ELR (cell line): ENCODE results near the gene SLPI.
A peak's percentile ranks its signal among the peaks of the same experiment; 100 is the strongest.

Experiments used
- DNase-seq: peaks from one replicate; pipeline ENCODE4 v3.0.0-alpha.2; 2015; ENCODE audit warnings: low read depth

Gene SLPI

DNA sequence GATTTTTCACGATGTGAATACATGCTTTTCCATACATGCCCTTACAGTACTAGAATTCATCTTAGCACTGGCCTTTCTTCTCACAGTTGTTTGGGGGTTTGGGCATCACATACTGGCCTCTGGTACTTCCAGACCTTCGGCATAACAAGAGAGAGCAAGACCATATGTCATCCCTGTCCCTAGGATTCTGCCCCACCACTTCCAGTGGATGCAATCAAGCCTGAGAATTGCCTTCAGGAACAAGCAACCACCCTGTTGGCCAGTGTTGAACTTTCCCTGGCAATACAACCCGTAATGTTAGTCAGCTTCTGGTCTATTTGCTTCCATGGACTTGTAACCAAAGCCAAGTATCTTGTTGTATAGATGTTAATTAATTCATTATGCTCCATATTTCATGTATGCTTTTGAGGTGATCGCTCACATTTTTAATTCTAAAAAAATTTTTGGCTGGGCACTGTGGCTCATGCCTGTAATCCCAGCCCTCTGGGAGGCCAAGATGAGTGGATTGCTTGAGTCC, 15.4 kb upstream of the SLPI start:
- DNase-seq = no peak

DNA sequence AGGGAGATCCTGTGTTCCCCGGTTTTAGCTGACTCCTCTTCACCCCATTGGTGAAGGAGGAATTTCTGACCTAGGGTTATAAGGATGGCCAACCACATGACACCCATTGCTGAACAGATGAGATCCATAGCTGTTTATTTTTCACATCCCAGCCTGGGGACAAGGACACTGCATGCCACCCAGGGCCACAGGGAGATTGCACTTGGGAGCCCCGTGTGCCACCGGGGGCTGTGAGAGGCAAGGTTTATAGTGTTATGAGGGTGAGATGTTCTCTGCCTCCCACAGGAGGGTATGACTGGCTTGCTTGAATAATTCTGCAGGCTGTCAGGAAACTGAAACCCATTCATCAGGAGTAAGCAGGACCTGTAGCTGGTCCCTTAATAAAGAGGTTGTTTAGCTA, 14.7 kb upstream of the SLPI start:
- no peak for DNase-seq

DNA sequence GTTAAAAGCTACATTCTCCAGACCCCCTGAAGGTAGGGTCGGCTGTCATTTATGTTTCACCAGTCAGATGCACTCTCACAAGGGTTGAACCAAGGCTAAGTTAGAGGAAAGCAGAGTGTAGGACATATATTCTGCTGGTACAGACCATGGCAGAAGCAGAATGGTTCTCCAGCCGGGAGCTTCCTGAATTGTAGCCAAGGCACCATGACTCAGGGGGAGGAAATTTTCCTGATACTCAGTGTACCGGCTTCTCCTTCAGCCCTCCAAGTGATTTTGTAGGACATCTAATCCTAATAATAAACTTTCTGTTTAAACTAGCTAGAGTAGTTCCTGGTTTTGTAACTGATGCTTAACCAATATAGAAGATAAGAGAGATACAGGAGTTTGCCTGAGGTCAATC, 14.2 kb upstream of the SLPI start:
- DNase-seq = no peak

DNA sequence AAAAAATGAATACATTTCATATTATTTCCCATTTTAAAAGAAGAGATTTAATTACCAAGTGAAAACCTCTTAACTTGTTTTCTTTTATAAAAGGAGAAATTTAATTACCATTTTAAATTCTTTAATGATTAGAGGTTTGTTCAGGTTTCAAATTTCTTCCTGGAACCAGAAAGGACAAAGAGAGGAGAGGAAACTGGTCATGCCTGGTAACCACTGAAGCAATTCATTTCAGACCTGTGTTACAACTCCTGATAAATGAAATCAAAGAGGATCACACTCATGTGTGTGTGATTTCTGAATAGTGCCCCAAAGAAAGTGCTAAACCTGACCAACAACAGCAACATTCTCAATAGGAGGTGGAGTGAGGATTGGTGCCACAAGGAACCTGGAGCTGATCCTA, 12.6 kb upstream of the SLPI start:
- DNase-seq = no peak

DNA sequence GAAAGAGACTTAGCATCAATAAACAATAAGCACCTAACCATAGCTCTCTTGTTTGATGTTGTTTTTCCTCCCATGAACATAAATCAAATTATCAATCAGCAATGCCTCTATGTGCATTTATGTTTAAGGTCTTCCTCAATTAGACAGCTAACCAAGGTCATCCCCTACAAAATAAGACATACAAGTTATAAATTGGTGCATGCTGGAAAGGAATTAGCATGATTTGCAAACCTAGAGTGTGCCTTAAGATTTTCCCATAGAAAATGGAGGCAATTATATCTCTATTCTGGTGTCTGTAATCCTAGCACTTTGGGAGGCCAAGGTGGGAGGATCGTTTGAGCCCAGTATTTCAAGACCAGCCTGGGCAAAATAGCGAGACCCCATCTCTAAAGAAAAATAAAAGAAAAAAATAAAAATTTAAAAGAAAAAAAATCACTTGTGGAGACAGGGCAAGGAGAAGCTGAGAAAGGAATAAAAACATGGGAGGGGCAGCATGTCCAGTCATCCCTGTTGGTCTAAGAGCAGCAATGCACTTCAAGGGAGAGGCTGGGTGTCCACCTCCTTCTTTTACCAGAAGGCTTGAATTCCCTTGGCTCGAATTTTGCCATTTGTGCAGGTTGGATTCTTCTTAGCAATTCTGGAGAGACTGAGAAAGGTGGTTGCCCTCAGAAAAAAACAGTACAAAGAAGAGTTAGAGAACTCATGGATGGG, 9.3 kb upstream of the SLPI start:
- no peak for DNase-seq

DNA sequence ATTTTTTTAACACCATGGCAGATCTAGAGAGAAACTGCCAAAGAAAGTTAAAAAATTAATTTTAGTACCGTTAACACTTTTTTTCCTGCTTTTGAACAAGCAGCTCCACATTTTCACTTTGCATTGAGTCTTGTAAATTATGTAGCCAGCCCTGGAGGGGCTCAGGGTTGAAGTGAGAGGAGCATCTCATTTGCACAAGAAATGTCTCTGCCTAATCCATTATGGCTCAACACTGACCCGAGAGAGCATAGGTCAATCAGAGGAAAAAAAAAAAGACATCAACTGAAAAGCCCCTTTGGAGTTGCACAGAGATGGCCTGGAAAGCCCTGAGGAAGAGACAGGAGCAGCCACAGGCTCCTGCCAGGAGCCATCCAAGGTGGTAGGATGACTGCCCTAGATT, 4.3 kb upstream of the SLPI start:
- no peak for DNase-seq

DNA sequence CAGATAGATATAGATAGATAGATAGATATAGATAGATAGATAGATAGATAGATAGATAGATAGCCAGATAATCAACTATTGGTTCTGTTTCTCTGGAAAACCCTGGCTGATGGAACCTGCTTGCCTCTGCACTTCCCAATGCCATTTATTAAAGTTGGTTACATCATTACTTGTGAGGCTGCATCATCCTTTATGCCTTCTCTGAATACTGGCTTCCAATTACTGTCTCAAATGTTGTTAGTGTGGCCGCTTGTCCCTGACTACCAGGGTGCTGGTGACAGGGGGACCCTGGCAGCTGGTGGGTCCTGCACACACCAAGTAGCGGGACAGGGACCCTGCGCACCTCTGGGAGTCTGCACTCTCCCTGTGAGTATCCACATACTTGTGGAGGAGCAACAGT, 3.9 kb upstream of the SLPI start:
- no peak for DNase-seq

DNA sequence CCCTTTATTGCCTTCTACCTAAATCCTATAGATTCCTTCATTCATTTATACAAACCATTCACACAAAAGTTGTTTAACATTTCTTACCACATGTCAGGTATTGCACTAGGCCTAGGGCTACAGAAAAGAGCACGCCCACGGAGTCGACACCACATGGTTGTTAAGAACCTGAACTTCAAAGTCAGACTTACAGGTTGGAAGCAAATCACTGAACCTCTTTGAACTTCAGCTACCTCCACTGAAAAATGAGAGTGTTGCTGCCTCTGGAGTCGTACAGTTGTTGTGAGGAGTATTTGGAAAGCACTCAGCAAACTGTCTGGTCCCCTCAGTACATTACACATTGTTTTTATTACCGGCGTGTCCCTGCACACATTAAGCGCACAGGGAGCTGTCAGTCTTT, 3.3 kb upstream of the SLPI start:
- no peak for DNase-seq

DNA sequence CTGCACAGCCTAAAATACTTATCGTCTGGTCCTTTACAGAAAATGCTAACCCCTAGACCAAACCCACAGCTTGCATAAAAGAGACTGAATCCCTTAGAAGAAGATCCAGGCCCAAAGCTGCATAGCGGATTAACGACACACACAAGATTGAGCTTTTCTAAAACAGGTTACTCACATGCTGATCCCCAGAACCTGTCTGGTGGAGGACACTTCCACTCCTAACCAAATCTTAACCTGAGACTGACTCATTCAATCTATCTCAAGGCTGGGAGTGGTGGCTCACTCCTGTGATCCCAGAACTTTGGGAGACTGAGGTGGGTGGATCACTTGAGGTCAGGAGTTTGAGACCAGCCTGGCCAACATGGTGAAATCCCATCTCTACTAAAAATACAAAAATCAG, 2.8 kb upstream of the SLPI start:
- no peak for DNase-seq

DNA sequence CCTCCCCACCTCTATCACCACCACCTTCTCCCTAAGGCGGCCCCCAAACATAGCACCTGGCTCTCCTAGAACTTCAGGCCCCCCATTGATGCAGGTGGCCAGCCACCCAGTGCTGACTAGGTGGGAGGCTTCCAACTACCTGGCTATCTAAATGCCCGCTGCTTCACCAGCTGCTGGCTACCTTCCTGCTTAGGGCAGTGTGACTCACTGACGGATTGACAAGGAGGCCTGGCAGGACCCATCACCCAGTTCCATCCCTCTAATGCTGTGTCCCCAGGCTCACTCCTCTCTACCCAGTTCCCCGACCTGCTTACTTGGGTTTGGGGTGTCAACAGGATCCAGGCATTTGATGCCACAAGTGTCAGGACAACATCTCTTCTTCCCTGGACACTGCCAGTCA, 1.1 kb downstream of the SLPI start:
- no peak for DNase-seq

DNA sequence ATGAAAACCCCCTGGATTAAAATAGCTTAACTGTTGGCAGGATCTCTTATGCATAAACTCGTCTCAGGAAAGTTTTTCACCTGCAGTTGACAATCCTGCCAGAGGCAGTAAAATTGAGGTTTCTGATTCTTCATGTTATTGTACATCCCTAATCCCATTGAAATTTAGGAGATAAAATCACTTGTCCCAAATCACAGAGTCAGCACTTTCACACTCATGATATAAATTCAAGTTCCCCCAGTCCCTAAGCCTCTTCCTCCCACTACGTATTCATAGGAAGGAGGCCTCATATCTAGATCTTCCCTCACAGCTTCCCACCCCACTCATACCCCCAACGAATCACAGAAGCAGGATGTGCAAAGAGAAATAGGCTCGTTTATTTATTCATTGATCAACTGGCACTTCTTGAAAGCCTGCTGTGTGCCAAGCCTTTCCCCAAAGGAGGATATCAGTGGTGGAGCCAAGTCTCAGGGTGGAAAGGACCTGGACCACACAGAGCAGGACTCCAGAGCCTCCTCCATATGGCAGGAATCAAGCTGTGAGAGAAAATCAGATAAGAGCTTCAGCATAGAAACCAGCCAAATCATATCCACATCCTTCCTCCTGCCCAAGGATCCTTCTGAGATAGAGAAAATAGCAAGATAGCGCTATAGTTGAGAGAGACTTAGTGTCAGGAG, 2.3 kb downstream of the SLPI start:
- DNase-seq = no peak

DNA sequence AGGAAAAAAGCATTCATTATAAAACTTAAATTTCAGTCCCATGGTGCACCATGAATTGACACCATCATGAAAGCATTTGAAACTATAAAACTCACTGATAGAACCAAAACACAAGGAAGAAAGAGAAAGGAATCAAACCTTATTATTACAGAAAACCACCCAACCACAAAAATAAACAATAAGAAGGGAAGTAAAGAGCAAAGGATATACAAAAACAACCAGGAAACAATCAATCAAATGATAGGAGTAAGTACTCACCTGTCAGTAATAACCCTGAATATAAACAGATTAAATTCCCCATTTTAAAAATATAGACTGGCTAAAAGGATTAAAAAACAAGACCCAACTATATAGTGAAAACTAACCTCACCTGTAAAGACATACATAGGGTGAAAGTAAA, 5.8 kb downstream of the SLPI start:
- no peak for DNase-seq

DNA sequence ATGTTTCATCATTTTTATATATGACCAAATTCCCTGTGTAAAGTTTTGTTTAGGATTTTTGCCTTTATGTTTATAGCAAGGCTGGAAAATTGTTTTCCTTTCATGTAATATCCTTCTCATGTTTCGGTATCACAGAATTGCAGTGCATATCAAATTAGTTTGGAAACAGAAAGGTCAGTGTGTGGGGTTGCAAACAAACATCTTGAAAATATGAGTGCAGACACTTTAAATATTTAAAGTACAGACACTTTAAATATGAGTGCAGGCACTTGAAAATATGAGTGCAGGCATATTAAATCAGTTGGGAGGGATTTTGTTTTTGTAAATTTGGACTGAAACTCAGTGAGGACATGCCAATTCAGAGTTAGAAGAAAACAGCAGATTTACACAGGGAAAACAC, 6.5 kb downstream of the SLPI start:
- DNase-seq = no peak

DNA sequence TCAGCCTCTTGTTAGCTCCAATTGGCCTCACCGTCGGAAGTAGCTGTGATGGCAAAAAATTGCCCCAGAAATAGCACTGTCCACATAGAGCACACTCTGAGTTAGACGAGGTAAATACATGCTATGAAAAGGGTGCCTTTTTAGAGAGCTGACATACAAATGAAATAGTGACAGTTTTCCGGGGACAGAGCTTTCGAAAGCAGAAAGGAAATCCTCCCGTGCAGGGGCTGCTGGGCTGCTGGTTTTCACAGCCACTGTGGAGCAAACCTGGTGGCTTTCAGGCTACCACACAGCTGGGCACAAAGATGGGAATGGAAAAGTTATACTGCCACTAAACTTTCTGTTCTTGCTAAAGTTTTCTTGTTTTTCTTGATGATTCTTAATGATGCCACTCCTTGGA, 8.3 kb downstream of the SLPI start:
- no peak for DNase-seq

DNA sequence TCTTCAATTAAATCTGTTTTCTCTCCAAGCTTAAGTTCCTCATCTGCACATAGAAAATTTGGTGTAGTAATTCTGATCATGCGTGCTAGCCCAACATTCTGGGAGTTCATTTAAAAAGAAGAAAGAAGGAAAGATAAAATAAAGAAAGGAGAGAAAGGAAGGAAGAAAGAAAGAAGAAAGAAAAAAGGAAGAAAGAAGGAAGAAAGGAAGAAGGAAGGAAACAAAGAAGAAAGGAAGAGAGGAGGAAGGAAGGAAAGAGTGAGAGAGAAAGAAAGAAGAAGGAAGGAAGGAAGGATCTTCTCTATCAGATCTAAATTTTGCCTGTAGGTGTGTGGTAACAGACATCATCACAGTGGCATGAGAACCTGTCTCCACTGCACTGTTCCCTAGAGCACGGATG, 16.2 kb downstream of the SLPI start:
- no peak for DNase-seq

DNA sequence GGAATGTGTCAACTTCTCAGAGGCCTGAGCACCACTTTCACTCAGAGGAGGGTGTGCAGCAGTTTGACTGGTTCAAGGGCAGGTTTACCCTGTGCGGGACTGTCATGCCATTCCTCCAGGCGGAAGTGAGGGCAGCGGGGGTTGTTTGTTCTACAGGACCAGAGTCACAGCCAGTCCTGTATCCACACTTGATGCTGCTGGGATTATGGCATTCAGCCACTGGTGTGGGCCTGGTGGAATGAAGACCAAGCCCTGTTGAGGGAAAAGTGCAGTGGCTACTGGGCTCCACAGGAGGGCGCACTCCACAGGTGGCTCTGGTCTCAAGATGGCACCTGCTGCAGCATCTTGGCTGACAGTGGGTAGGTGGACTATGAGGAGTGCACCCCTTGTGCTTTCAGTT, 18.4 kb downstream of the SLPI start:
- no peak for DNase-seq

DNA sequence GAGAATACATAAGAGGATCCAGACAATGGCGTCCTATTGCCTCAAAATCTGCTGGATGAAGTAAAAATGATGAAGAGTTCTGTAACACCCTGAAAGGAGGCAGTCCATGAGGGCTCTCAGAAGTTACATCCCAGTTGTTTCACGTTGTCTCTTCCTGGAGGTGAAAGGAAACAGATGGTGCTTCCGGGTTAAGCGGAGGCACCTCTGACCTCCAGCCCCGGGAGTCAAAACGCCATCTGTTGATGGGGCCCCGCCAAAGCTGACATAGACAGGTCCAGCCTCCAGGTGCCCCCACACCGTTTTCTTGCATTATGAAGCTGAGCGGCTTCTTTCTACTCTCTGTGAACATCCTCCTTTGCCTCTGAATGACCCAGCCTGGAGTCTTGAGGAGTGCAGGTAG, 23.7 kb downstream of the SLPI start:
- no peak for DNase-seq

DNA sequence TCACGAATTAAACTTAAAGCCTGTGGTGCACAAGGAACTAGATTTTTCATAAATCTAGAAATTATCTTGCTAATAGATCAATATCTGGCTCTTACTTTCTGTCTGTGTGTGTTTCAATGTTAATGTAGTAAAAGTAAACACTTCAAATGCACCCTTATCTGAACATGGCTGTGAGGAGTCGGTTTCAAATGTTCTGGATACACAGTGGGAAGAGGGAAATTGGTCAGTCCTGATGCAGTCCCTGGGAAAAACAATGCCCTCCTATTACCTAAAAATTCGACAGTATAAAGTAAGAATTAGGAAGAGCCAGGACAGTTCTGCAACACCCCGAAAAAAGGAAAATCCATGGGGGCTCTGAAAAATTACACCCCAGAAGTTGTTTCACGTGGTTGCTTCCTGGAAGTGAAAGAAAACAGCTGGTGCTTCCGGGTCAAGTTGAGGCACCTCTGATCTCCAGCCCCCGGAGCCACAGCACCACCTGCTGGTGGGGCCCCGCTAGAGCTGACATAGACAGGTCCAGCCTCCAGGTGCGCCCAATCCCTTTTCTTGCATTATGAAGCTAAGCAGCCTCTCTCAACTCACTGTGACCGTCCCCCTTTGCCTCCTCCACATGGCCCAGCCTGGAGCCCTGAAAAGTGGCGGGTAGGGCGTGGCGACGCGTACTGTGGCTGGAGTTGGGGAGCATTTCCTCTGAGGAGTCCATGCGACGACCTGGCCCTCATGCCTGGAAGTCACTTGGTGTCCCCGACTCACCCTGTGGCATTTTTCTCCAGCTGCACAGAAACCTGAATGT, 24.9 kb downstream of the SLPI start:
- peak; percentile 45 for DNase-seq

DNA sequence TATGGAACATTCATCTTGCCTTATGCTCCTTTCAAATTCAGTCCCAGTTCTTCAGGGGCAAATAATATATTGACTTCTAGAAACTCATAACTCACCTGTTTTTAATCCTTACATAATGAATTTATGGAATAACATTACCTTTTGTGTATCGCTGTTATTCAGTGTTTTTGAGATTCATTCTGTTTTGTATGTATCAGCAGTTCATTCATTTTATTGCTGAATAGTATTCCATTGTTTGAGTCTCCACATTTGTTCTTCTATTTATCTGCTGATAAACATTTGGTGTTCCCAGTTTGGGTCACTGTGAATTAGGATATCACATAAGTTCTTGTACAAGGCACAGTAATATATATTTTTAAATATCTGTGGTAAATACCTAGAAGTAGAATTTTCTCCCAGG, 28.1 kb downstream of the SLPI start:
- no peak for DNase-seq

DNA sequence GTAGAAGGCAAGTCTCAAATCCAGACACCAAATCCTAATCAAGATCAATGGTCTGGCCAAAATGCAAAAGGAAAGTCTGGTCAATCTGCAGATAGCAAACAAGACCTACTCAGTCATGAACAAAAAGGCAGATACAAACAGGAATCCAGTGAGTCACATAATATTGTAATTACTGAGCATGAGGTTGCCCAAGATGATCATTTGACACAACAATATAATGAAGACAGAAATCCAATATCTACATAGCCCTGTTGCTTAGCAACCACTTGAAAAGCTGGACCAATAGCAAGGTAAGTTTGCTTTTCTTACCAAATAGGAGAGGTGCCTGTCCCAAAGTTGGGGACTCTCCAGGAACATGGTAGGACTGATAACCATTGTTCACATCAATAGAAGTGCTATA, 31.2 kb downstream of the SLPI start:
- DNase-seq = no peak

DNA sequence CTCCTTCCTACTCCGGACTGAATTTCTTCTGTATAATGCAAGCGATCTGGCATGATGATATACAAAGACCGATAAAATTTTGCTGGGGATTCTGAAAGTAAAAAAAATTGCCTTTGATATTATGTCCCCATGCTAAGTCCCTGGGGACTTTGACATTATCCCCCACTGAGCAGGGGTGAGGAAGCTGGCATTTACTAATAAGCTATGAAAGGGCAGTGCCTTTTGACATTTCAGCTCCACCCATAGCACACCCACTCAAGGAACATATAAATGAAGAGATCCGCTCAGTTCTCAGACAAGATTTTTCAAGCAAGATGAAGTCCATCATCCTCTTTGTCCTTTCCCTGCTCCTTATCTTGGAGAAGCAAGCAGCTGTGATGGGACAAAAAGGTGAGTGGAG, 33.3 kb downstream of the SLPI start, which contains the start of gene SEMG2:
Gene SEMG2, plus strand, starts transcription at position 298 of the 400 bp plus-strand sequence. Its CDS starts 17 bp downstream, at position 315.
- DNase-seq = no peak

DNA sequence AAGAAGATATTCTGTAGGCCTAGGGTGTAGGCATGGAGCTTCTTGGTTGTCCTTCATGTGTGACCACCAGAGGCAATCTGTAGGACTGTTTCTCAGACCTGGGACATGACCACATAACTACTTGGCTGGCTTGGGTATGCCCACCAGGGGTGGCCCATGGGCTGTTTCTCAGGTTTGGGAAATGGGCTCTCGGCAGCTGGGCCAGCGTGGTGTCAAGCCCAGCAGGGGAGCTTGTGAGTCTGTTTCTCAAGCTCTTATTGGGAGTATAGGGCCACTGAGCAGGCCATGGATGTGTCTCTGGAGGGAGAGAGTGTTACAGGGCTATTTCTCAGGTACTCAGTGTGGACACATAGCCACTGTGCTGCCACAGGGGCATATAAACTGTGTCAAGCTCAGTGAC, 35.7 kb downstream of the SLPI start:
- no peak for DNase-seq

DNA sequence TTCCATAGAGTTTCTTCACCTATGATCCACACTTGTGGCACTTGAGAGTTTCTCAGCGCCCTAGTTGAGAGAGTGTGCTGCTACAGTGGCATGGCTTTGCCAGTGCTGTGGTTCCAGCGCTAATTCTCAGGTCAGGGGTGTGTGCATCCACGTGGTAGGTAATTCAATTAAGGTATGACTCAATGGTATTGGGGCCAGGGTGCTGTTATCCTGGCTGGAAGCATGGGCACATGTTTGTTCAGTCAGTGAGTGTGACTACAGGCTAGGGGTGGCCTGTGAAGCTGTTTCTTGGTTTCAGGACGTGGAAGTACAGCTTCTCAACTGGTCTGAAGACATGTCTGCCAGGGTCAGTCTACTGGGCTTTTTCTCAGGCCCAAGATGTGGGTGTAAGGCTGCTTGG, 36.2 kb downstream of the SLPI start:
- no peak for DNase-seq
